ENCODE data around the gene OR5H2.

GRCh38 chr3:98326945-98327344 lies 44.6 kb downstream of the OR5H2 start:
- TF ChIP-seq CTCF (IDR thresholded peaks at IDR 0.05) (no peak), POLR2A (IDR thresholded peaks at IDR 0.05) (no peak)
